Fibroblast of lung (primary cell): Measurements from ENCODE around the gene ATXN7L3.

Source experiments
- EZH2 ChIP-seq: IDR thresholded peaks from 2 replicates; pipeline ENCODE4 v1.5.1; 2012; ENCODE audit warnings: low read length, control low read depth, mild to moderate bottlenecking; ENCODE audit errors: missing control alignments
- TF ChIP-seq, protein P1 (sequence below), 2 donors: IDR thresholded peaks in 1 of 2; conservative IDR thresholded peaks in 1 of 2; 1 replicate in 1 of 2; 2 replicates in 1 of 2; pipeline ENCODE4 v1.5.1; 2011 to 2012; ENCODE audit warnings: low read length in 2 of 2, control low read depth in 1 of 2, inconsistent platforms in 1 of 2, low read depth in 1 of 2, mild to moderate bottlenecking in 1 of 2

DNA sequence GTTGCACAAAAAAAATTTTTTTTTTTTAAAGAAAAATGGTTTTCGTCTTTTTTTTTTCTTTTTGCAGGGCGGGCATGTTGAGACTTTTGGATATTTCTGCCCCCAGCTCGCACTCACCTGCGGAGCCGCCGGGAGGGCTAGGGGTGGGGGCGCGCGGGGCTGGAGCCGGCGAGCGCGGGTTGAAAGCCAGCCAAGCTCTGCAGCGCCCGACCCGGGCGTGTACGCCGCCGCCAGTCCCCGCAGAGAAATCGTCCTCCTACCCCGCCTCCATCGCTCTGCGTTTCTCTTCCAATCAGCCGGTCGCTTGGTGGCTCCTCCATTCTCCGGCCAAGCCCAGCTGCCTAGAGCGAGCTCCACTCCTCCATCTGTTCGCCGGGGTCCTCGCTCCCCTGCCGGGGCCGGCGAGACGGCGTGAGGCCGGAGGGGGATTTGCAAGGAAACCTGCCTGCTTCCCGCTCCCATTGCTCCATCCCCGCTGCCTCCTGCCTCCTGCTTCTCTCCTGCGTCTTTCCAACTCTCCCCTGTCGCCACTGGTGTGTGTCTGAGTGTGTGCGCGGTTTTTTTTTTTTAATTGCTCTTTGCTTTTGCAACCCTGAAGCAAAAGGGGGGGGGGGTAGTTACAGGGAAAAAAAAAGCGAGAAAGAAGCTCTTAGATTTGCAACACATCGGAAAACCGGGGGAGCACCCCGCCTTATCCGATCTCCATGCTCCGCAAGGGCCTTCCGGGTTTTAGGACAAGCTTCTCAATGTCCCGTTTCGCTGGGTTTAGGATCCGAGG lies 21.6 kb upstream of the ATXN7L3 start:
- TF ChIP-seq, protein P1, sequence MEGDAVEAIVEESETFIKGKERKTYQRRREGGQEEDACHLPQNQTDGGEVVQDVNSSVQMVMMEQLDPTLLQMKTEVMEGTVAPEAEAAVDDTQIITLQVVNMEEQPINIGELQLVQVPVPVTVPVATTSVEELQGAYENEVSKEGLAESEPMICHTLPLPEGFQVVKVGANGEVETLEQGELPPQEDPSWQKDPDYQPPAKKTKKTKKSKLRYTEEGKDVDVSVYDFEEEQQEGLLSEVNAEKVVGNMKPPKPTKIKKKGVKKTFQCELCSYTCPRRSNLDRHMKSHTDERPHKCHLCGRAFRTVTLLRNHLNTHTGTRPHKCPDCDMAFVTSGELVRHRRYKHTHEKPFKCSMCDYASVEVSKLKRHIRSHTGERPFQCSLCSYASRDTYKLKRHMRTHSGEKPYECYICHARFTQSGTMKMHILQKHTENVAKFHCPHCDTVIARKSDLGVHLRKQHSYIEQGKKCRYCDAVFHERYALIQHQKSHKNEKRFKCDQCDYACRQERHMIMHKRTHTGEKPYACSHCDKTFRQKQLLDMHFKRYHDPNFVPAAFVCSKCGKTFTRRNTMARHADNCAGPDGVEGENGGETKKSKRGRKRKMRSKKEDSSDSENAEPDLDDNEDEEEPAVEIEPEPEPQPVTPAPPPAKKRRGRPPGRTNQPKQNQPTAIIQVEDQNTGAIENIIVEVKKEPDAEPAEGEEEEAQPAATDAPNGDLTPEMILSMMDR (conservative IDR thresholded peaks at IDR 0.05 in 1 of 2, IDR thresholded peaks at IDR 0.05 in 1 of 2; ENCODE audit: low read depth in 1 of 2, low read length in 2 of 2), result no peak
- TF ChIP-seq EZH2, result no peak
